Activated CD4-positive, alpha-beta T cell treated with anti-CD3 and anti-CD28 coated beads, Interleukin-2, amount 10 ng/mL, durations not matched to agents 24 days and 14 days (primary cell): ENCODE results near the gene PLEKHG7. TPM values are rescaled to one million over a fixed set of nuclear protein-coding genes. Genes with fewer than 3 reads are reported as not detected.

Experiments used
- DNase-seq: peaks from one replicate; pipeline ENCODE4 v3.0.0; 2022
- H3K27ac Mint-ChIP-seq: one replicate; pipeline ENCODE4 v1.8.0; 2022; ENCODE audit warnings: mild to moderate bottlenecking, mixed read lengths
- H3K27me3 Mint-ChIP-seq: one replicate; pipeline ENCODE4 v1.8.0; 2022; ENCODE audit warnings: mixed read lengths
- H3K36me3 Mint-ChIP-seq: one replicate; pipeline ENCODE4 v1.8.0; 2022; ENCODE audit warnings: low read depth, mild to moderate bottlenecking, mixed read lengths
- H3K4me1 Mint-ChIP-seq: one replicate; pipeline ENCODE4 v1.8.0; 2021; ENCODE audit warnings: mixed read lengths
- H3K4me3 Mint-ChIP-seq: one replicate; pipeline ENCODE4 v1.8.0; 2022; ENCODE audit warnings: mild to moderate bottlenecking, moderate library complexity, mixed read lengths
- H3K9me3 Mint-ChIP-seq: one replicate; pipeline ENCODE4 v1.8.0; 2021; ENCODE audit warnings: mixed read lengths
- intact Hi-C: fragments of 100-400 bp; cut with micrococcal nuclease; formaldehyde crosslinking; loops from one replicate; pipeline ENCODE4 v1.15.1; 2023
- total RNA-seq: library from RNA; stranded (reverse); gene quantifications from 2 replicates; pipeline ENCODE4 v1.2.3, GENCODE V29; 2022

PLEKHG7 gene
- total RNA-seq, 1 donor from 2014 or later = not detected

DNA sequence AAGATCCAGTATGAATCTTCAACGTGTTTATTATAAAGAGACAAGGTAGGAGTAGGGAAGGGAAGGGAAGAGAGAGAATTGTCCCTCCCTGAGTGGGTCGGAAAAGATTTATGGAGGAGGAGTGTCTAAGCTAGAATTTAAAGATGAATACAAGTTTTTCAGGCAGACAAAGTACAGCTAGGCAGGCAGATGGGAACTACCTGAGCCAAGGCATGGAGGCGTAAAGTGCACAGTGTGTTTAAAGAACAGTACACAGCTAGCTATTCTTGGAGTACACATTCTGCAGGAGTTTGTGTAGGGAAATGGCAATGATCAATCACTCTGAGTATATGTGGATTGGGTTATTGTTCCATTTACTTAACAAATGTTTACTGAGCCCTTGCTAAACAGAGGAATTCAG is 20.1 kb downstream of the PLEKHG7 start:
- Mint-ChIP-seq H3K27me3 (peaks cover 2% of the 10 kb centered on the region), H3K4me1 (no peaks in the 10 kb centered on the region), H3K36me3 (no peaks in the 10 kb centered on the region), H3K9me3 (no peaks in the 10 kb centered on the region), H3K27ac (no peak overlapping the region), H3K4me3 (no peak overlapping the region)
- DNase-seq = no peak
- intact Hi-C loops = no loop called here

DNA sequence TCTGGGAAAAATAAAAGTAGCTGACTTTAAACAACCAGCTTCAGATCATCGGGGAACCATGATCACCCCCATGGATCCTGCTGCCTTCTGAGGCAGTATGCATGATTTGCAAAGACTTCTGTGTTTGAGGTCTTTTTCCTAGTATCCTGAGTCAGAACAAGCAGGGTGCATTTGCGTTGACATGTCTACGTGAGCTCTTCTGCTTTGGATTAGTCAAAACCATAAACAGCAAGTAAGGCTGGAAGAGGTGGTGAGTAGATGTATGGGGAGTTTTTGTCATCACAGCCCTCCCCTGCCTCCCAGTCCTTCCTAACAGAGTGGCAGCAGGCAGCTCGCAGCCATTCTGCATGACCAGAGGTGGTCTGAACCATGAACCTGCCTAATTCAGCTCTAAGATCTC is 24.1 kb downstream of the PLEKHG7 start:
- Mint-ChIP-seq H3K4me1 (no peaks in the 10 kb centered on the region), H3K36me3 (no peaks in the 10 kb centered on the region), H3K27ac (no peak overlapping the region), H3K4me3 (no peak overlapping the region), H3K9me3 (no peaks in the 10 kb centered on the region), H3K27me3 (peaks cover 2% of the 10 kb centered on the region)
- no peak for DNase-seq
- intact Hi-C loops = no loop called here

DNA sequence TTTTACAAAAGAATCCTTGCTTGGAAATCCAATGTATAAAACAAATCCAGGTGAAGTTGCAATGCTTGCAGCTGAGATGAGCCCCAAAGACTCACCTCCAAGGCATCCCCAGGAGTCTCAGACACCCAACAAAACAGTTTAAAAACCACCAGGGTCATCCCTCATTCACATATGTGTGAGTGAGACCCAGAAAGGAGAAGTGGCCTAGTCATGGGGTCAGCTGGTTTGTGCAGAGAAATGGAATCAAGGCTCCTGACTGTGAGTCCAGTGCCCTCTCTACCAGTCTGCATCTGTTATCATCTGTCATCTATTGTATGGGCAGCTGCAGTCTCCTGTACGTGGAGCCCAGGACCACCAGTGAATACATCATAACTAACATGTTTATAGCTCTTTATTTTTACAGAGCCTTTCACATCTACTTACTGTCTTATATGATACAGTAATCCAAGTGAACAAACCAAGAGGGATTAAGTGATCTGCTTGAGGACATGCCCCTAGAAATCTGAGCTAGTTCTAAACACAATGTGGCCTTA is 27.1 kb downstream of the PLEKHG7 start:
- H3K27me3 Mint-ChIP-seq = no peaks in the 10 kb centered on the region
- H3K4me3 Mint-ChIP-seq = no peak overlapping the region
- no peaks in the 10 kb centered on the region for H3K4me1 Mint-ChIP-seq
- intact Hi-C loops = no loop called here
- no peak for DNase-seq
- H3K9me3 Mint-ChIP-seq = peaks cover 3% of the 10 kb centered on the region
- no peaks in the 10 kb centered on the region for H3K36me3 Mint-ChIP-seq
- H3K27ac Mint-ChIP-seq = no peak overlapping the region

DNA sequence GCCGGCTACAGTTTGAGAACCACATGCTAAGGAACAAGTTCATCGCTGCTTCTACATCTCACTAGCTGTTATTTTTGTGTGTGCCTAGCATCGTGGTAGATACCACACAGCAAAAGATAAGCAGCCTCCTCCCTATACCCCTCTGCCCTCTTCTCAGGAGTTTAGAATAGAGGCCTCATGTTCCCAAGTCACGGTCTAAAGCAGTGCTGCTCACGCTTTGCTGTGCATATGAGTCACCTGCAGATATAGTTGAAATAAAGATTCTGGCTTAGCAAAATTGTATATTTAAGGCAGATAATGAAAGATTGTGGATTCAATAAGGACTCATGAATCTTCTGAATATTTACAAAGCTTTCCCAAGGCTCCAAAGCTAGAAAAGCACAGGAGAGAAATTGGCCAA is 28.0 kb downstream of the PLEKHG7 start:
- intact Hi-C loops = no loop called here
- no peak for DNase-seq
- peaks cover 3% of the 10 kb centered on the region for H3K9me3 Mint-ChIP-seq
- H3K36me3 Mint-ChIP-seq = no peaks in the 10 kb centered on the region
- no peak overlapping the region for H3K27ac Mint-ChIP-seq
- no peak overlapping the region for H3K4me3 Mint-ChIP-seq
- H3K27me3 Mint-ChIP-seq = no peaks in the 10 kb centered on the region
- no peaks in the 10 kb centered on the region for H3K4me1 Mint-ChIP-seq

DNA sequence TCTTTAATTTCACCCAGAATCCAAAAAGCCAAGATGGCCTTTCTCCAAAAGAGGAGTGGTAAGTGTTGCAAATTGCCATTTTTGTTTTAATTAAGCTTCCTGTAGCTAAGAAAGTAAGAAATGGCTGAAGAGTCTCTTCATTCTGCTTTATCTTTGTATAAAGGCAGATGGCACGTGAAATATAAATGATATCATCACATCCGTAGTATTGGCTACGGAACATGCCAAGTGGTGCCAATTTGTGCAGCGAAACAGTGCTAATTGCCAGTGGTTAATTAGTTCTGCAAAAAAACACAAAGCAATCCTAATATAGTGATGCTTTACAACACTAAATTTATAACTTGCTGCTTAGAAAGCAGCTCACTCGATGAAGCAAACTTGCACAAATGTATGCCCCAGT is 29.4 kb downstream of the PLEKHG7 start:
- H3K36me3 Mint-ChIP-seq = no peaks in the 10 kb centered on the region
- H3K27me3 Mint-ChIP-seq = no peaks in the 10 kb centered on the region
- no peak for DNase-seq

DNA sequence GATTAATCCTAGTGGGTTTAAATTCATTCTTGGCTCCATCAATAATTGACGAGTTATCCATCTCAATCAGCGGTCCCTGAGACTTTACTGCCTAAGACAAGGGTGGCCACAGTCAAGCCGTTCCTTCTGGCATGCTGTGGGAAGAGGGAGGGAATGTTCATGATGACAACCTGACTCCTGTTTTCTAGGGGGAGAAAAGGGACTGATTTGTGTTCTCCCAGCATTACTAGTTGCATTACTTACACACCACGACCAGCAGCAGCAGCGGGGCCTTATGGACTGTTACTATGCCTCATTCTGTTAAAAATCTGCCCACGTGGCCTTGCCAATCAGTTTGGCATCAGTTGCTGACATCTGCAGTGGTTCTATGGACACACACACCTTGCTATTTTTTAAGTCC is 29.9 kb downstream of the PLEKHG7 start:
- intact Hi-C loops = no loop called here
- H3K27ac Mint-ChIP-seq = no peak overlapping the region
- H3K4me3 Mint-ChIP-seq = no peak overlapping the region
- peaks cover 3% of the 10 kb centered on the region for H3K9me3 Mint-ChIP-seq
- no peaks in the 10 kb centered on the region for H3K36me3 Mint-ChIP-seq
- no peak for DNase-seq
- H3K4me1 Mint-ChIP-seq = no peaks in the 10 kb centered on the region
- no peaks in the 10 kb centered on the region for H3K27me3 Mint-ChIP-seq

More for the DNA sequence above, 29.4 kb downstream of the PLEKHG7 start:
- intact Hi-C loops = no loop called here
- H3K27ac Mint-ChIP-seq = no peak overlapping the region
- H3K9me3 Mint-ChIP-seq = peaks cover 3% of the 10 kb centered on the region
- H3K4me3 Mint-ChIP-seq = no peak overlapping the region
- H3K4me1 Mint-ChIP-seq = no peaks in the 10 kb centered on the region

DNA sequence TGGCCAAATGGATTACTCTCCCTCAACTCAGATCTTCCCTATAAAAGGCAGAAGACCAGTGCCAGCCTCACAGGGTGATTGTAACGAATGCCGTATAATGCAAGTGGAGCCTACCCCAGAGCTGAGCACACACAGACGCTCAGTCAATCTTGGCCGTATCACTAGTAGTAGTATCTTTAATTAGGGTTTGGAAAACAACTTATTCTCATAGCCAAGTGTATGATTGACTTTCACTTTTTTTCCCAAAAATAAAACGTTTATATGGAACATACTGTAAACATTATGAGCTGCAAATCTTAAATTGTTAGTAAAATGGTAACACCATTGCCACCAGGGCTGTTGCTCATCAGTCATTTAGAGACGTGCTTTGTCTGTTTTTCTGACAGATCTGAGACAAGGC is 30.4 kb downstream of the PLEKHG7 start:
- DNase-seq = no peak
- H3K27ac Mint-ChIP-seq = no peak overlapping the region
- no peaks in the 10 kb centered on the region for H3K4me1 Mint-ChIP-seq
- H3K27me3 Mint-ChIP-seq = no peaks in the 10 kb centered on the region
- H3K4me3 Mint-ChIP-seq = no peak overlapping the region
- H3K9me3 Mint-ChIP-seq = peaks cover 3% of the 10 kb centered on the region
- intact Hi-C loops = no loop called here
- no peaks in the 10 kb centered on the region for H3K36me3 Mint-ChIP-seq

DNA sequence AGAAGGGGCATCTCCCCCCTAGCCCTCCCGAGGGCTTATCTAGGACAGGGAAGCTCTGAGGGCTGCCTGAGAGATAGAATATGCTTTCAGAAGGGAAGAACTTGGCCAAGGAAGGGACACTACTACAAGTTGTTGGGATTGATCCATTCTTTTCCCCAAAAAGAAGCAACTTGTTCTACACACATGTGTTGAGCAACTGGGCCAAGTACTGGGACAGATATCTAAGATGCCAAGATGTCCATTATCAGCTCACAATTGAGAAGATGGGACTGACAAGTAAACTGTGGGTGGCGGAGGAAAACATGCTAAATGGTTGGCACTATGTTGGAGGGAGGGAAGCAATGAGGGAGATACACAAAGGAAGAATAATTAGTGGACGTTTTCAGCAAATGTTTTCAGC is 30.9 kb downstream of the PLEKHG7 start:
- Mint-ChIP-seq H3K9me3 (peaks cover 3% of the 10 kb centered on the region), H3K27ac (no peak overlapping the region), H3K36me3 (no peaks in the 10 kb centered on the region), H3K4me1 (no peaks in the 10 kb centered on the region), H3K4me3 (no peak overlapping the region), H3K27me3 (no peaks in the 10 kb centered on the region)
- intact Hi-C loops = no loop called here
- no peak for DNase-seq

DNA sequence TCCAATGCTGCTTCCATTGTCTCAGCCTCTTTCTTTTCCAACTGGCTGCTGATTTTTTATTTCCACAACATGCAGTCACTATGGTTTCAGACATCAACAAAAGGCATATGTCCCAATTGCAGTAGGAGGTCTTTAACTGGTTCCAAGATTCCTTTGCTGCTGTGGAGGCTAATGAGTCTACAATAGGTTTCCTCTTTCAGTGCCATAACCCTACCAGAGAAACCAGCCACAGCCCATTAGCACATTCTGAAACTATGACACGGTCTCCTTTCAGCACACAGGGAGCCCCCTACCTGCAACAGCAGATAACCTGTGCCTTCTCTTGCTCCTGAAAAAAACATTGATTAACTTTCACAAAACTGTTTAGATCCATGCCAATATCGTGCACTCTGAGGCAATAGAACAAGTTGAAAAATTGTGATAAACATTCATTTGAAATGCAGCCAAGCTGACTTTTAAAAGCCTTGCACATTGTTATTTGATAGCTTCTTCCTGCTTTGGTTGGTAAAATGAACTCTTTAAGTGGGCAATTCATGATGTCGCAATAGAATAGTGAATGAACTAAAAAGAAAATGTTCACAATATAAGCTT is 32.4 kb downstream of the PLEKHG7 start:
- no peak for DNase-seq
- Mint-ChIP-seq H3K4me3 (no peak overlapping the region), H3K27me3 (no peaks in the 10 kb centered on the region), H3K9me3 (peaks cover 3% of the 10 kb centered on the region), H3K36me3 (no peaks in the 10 kb centered on the region), H3K4me1 (no peaks in the 10 kb centered on the region), H3K27ac (no peak overlapping the region)
- intact Hi-C loops = no loop called here

DNA sequence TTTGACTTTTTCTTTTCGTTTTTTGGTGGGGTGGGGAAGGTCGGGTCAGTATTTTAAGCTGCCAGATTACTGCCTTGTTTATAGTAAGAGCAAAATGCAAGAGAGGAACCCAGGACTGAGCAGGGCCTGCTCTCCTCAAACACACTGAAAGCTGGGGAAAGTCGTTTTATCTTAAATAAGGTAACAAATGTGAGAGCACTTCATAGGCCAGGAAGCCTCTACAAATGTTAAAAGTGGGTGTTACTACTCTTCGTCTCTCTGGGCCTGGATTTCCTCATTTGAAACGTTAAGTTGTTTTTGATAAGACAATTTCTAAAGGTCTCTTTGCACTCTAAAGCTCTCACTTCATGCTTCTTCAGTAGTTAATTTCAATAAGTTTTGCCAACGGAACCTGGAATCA is 33.8 kb downstream of the PLEKHG7 start:
- H3K27me3 Mint-ChIP-seq = peaks cover 3% of the 10 kb centered on the region
- intact Hi-C loops = no loop called here
- no peak for DNase-seq
- H3K9me3 Mint-ChIP-seq = peaks cover 3% of the 10 kb centered on the region
- H3K4me3 Mint-ChIP-seq = no peak overlapping the region
- H3K4me1 Mint-ChIP-seq = no peaks in the 10 kb centered on the region
- no peak overlapping the region for H3K27ac Mint-ChIP-seq
- H3K36me3 Mint-ChIP-seq = no peaks in the 10 kb centered on the region

DNA sequence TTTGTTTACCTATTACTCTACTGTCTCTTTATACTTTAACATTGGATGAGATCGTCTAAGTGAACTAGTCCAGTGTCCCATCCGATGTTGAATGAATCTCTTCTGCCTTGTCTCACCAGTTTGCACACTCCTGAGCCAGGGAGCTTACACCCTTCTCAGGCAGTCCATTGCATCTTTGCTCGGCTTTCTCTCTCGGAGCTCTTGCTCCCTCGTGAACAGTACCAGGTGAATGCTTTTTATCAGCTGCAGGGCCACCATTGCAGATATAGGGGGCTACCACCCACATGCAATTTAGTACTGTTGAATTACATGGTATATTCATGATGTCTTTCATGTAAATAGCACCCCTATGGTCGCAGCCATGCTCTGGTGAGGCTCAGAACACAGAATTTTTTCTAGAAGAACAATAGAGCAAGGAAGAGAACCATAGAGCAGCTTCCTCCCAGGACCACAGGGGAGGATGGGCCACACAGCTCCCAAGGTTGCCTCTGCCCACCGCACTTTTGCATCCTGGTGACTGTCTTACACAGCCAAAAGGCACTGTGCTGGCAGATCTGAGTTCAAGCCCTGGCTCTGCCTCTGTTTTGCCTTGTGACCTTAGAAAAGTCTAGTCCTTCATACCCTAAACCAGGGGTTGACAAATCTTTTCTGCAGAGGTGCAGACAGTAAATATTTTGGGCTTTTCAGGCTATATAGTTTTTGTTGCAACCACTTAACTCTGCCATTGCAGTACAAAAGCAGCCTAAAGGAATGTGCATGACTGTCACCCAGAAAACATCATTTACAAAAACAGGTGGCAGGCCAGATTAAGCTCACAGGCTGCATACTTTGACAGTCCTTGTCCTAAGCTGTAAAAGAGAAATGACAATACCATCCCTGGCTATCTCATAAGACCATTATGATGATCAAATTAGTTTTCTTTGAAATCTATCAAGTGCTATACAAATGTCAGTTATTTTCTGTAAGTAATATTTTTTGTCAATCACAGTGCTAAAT is 35.4 kb downstream of the PLEKHG7 start:
- H3K36me3 Mint-ChIP-seq = no peaks in the 10 kb centered on the region
- intact Hi-C loops = no loop called here
- H3K27ac Mint-ChIP-seq = no peak overlapping the region
- DNase-seq = no peak
- H3K27me3 Mint-ChIP-seq = peaks cover 4% of the 10 kb centered on the region
- no peak overlapping the region for H3K4me3 Mint-ChIP-seq
- H3K4me1 Mint-ChIP-seq = no peaks in the 10 kb centered on the region
- H3K9me3 Mint-ChIP-seq = peaks cover 3% of the 10 kb centered on the region

DNA sequence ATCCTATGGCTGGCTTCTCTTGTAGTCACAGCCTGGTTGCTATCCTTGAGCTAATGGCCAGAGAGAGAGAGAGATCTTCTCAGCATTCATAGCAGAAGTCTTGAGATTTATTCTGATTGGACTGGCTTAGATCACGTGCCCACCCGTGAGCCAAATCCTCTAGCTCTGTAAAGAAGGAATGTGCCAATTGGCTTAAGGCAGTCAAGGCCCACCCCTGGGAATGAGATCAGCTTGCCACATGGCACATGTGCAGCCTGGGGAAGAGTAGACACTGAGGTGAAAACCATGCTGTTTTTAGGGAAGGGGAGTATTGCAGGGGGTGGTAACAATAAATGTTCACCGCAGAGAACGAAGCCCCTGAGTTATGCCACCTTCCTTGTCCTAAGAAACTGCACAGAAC is 36.3 kb downstream of the PLEKHG7 start:
- H3K36me3 Mint-ChIP-seq = no peaks in the 10 kb centered on the region
- peaks cover 3% of the 10 kb centered on the region for H3K9me3 Mint-ChIP-seq
- H3K4me3 Mint-ChIP-seq = no peak overlapping the region
- intact Hi-C loops = no loop called here
- no peak for DNase-seq
- H3K27ac Mint-ChIP-seq = no peak overlapping the region
- H3K4me1 Mint-ChIP-seq = no peaks in the 10 kb centered on the region
- peaks cover 4% of the 10 kb centered on the region for H3K27me3 Mint-ChIP-seq

DNA sequence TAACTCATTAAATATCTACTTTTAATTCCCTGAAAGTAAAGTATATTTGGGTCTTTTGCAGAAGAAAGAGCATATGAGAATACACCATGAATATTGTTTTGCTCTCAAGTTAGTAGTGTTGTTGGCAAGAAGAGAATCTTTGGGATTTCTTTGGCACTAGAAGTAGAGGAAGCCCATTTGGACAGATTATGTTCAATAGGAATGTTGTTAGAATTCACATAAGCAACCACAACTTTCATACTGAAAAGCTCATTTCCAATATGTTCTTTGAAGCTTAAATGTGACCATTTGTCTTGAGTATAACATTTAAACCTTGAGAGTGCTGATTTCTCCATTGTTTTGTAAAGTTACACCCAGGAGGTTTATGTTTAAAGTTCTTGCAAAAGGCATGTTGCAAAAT is 37.6 kb downstream of the PLEKHG7 start:
- Mint-ChIP-seq H3K36me3 (no peaks in the 10 kb centered on the region), H3K4me1 (no peaks in the 10 kb centered on the region), H3K27ac (no peak overlapping the region), H3K4me3 (no peak overlapping the region), H3K9me3 (no peaks in the 10 kb centered on the region), H3K27me3 (peaks cover 4% of the 10 kb centered on the region)
- intact Hi-C loops = no loop called here
- no peak for DNase-seq

DNA sequence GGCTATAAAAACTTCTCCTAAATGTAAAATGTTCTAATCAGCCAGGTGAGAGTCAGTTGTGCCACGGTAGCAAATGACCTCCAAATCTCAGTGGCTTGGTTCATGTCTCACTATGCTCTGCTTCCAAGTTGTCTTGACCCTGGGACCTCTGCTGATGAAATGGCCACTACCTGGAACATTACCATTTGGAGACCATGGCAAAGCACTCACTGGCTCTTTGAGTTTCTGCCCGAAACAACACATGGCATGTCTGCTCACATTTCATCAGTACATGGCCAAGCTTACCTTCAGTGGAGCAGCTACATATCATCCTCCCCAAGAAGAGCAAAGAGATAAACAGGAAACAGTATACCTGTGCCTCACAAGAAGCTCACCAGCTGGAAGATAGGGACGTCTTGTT is 40.2 kb downstream of the PLEKHG7 start:
- H3K36me3 Mint-ChIP-seq = no peaks in the 10 kb centered on the region
- H3K4me3 Mint-ChIP-seq = no peak overlapping the region
- no peaks in the 10 kb centered on the region for H3K4me1 Mint-ChIP-seq
- H3K27ac Mint-ChIP-seq = no peak overlapping the region
- H3K9me3 Mint-ChIP-seq = no peaks in the 10 kb centered on the region
- peaks cover 4% of the 10 kb centered on the region for H3K27me3 Mint-ChIP-seq
- intact Hi-C loops = no loop called here
- no peak for DNase-seq
